ENCODE measurements around the gene PCDHA3. TPM values are rescaled to one million over a fixed set of nuclear protein-coding genes. Genes with fewer than 3 reads are reported as not detected.

The PCDHA3 gene
- 0.31 to 0.40 TPM (median 0.32 TPM) in 3 replicates for total RNA-seq

DNA sequence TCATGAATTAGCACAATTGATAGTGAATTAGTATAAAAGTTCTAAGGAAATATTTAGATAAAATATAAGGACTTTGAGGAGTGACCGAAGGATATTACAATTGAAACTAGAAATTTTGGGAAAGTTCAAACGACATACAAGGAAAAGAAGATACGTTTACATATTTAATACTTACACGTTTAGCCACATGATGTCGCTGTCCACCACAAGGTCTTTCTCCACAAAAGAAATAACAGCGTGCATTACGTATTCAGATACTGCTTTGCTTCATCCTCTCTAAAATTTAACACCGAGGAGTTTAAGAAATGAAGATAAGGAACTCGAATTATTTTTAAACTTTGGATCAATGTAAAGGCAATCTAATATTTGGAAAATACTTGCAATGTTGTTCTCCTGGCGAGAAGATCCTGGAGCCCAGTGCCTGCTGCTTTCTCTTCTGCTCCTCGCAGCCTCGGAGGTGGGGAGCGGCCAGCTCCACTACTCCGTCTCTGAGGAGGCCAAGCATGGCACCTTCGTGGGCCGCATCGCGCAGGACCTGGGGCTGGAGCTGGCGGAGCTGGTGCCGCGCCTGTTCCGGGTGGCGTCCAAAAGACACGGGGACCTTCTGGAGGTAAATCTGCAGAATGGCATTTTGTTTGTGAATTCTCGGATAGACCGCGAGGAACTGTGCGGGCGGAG, at the start of gene PCDHA3:
Gene PCDHA3 (plus strand): TSS at position 242 of the 678 bp plus-strand sequence.
- DNase-seq (ENCODE audit: low spot score in 2 of 2, unreplicated experiment in 2 of 2), result no peak
- Mint-ChIP-seq H3K9me3 (peaks cover 32% of the 10 kb centered on the region), H3K36me3 (peaks cover 33% of the 10 kb centered on the region), H3K4me1 (no peaks in the 10 kb centered on the region), H3K27ac (no peak within 1 kb of the TSS), H3K4me3 (no peak within 1 kb of the TSS), H3K27me3 (ENCODE audit: low read depth) (no peaks in the 10 kb centered on the region)
- TF ChIP-seq, protein P1, sequence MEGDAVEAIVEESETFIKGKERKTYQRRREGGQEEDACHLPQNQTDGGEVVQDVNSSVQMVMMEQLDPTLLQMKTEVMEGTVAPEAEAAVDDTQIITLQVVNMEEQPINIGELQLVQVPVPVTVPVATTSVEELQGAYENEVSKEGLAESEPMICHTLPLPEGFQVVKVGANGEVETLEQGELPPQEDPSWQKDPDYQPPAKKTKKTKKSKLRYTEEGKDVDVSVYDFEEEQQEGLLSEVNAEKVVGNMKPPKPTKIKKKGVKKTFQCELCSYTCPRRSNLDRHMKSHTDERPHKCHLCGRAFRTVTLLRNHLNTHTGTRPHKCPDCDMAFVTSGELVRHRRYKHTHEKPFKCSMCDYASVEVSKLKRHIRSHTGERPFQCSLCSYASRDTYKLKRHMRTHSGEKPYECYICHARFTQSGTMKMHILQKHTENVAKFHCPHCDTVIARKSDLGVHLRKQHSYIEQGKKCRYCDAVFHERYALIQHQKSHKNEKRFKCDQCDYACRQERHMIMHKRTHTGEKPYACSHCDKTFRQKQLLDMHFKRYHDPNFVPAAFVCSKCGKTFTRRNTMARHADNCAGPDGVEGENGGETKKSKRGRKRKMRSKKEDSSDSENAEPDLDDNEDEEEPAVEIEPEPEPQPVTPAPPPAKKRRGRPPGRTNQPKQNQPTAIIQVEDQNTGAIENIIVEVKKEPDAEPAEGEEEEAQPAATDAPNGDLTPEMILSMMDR (IDR thresholded peaks at IDR 0.05; ENCODE audit: unreplicated experiment), result no peak

DNA sequence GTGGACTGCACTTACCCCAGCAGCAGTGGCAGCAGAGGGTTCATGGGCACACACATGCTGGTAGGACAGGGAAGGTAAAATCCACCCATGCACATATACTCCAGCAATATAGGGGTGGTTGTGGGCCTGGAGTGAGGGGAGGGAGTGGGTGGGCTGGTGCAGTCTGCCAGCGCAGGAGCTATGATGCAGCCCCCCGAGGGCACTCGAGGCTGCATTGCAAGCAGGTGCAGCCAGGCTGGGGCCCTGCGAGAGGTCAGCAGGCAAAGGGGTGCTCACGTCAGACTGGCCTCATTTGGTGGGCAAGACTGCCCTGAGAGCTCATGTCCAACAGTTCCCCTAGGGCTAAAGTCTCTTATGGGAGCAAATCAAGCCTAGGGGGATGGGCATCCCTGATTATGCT, 47.3 kb upstream of the PCDHA3 start:
- Mint-ChIP-seq H3K4me1 (no peaks in the 10 kb centered on the region), H3K27me3 (ENCODE audit: low read depth) (no peaks in the 10 kb centered on the region), H3K4me3 (no peak overlapping the region), H3K27ac (no peak overlapping the region), H3K36me3 (peaks cover 3% of the 10 kb centered on the region), H3K9me3 (peaks cover 83% of the 10 kb centered on the region)
- TF ChIP-seq, protein P1 (IDR thresholded peaks at IDR 0.05; ENCODE audit: unreplicated experiment), result no peak
- DNase-seq (ENCODE audit: low spot score in 2 of 2, unreplicated experiment in 2 of 2), result no peak

DNA sequence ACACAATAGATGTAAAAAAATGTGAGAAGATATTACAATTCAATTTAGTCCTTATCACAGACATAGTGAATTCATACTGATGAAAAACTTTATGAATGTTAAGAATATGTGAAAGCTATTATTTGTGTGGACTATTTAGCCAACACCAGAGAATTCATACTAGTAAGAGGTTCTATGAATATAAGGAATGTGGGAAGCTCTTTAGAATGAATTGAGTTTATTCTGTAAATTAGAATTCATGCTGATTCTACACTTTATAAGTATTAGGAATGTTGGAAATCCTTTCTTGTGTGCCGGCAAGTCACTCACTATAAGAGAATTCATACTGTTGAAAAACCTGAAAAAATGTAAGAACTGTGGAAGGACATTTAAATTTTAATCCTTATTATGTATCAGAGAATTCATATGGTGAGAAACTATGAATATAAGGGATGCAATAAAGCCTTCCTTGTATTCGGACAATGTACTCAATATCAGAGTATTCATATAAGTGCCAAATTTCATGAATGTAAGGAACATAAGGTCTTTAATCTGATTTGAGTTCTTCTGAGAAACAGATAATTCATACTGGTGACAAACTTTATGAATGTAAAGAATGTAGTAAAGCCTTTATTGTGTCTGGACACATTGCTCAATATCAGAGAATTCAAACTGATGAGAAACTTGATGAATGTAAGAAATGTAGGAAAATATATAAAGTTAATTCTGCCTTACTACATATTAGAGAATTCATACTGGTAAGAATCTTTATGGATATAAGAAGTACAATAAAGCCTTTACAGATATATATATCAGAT, 36.5 kb upstream of the PCDHA3 start:
- H3K27me3 Mint-ChIP-seq (ENCODE audit: low read depth), result no peaks in the 10 kb centered on the region

DNA sequence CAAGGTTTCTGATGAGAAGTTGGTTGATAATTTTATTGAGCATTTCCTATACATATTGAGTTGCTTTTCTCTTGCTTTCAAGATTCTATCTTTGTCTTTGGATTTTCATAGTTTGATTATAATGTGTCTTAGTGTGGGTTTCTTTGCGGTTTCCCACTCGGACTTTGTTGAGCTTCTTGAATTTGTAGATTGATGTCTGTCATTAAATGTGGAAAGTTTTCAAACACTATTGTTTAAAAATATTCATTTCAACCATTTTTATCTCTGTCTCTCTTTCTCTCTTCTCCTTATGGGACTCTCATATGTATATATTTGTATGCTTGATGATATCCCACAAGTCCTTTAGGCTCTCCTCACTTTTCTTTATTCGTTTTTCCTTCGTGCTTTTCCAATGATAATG, 33.4 kb upstream of the PCDHA3 start:
- no peak for DNase-seq (ENCODE audit: low spot score in 2 of 2, unreplicated experiment in 2 of 2)
- Mint-ChIP-seq H3K27me3 (ENCODE audit: low read depth) (no peaks in the 10 kb centered on the region), H3K4me3 (no peak overlapping the region), H3K4me1 (no peaks in the 10 kb centered on the region), H3K27ac (no peak overlapping the region), H3K36me3 (peaks cover 10% of the 10 kb centered on the region), H3K9me3 (peaks cover 71% of the 10 kb centered on the region)
- TF ChIP-seq, protein P1 (IDR thresholded peaks at IDR 0.05; ENCODE audit: unreplicated experiment), result no peak

More for the DNA sequence above, 36.5 kb upstream of the PCDHA3 start:
- H3K9me3 Mint-ChIP-seq, result peaks cover 65% of the 10 kb centered on the region
- DNase-seq (ENCODE audit: low spot score in 2 of 2, unreplicated experiment in 2 of 2), result no peak
- H3K36me3 Mint-ChIP-seq, result peaks cover 11% of the 10 kb centered on the region
- H3K4me1 Mint-ChIP-seq, result no peaks in the 10 kb centered on the region
- H3K4me3 Mint-ChIP-seq, result no peak overlapping the region
- TF ChIP-seq, protein P1 (IDR thresholded peaks at IDR 0.05; ENCODE audit: unreplicated experiment), result no peak
- no peak overlapping the region for H3K27ac Mint-ChIP-seq

DNA sequence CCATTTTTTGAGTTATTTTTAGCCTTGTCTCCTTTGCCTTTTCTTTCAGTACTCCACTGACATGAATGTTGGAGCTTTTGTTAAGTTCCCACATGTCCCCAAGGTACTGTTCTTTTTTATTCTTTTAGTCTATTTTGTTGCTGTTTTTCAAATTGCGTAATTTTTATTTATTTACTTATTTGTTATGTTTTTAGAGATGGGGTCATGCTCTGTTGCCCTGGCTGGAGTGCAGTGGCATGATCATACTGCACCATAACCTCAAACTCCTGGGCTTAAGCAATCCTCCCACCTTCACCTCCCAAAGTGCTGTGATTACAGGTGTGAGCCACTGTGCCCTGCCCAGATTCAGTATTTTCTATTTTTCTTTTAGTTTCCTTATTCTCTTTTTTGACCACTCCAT, 20.3 kb upstream of the PCDHA3 start:
- TF ChIP-seq, protein P1 (IDR thresholded peaks at IDR 0.05; ENCODE audit: unreplicated experiment), result no peak
- H3K4me1 Mint-ChIP-seq, result no peaks in the 10 kb centered on the region
- H3K36me3 Mint-ChIP-seq, result peaks cover 9% of the 10 kb centered on the region
- no peaks in the 10 kb centered on the region for H3K27me3 Mint-ChIP-seq (ENCODE audit: low read depth)
- no peak overlapping the region for H3K4me3 Mint-ChIP-seq
- no peak for DNase-seq (ENCODE audit: low spot score in 2 of 2, unreplicated experiment in 2 of 2)
- no peak overlapping the region for H3K27ac Mint-ChIP-seq
- peaks cover 80% of the 10 kb centered on the region for H3K9me3 Mint-ChIP-seq
